KG1 (cell line): ENCODE data around the gene SYNGR3.
"Not testable (repeated sequence)": the region's sequence is repeated elsewhere in the genome, so short reads cannot be mapped to it uniquely, and the experiment has no call there.

Experiments
- DNase-seq: peaks from one replicate; lab custom pipeline; 2025; lab: John Stamatoyannopoulos, UW

SYNGR3 gene, protein sequence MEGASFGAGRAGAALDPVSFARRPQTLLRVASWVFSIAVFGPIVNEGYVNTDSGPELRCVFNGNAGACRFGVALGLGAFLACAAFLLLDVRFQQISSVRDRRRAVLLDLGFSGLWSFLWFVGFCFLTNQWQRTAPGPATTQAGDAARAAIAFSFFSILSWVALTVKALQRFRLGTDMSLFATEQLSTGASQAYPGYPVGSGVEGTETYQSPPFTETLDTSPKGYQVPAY

DNA sequence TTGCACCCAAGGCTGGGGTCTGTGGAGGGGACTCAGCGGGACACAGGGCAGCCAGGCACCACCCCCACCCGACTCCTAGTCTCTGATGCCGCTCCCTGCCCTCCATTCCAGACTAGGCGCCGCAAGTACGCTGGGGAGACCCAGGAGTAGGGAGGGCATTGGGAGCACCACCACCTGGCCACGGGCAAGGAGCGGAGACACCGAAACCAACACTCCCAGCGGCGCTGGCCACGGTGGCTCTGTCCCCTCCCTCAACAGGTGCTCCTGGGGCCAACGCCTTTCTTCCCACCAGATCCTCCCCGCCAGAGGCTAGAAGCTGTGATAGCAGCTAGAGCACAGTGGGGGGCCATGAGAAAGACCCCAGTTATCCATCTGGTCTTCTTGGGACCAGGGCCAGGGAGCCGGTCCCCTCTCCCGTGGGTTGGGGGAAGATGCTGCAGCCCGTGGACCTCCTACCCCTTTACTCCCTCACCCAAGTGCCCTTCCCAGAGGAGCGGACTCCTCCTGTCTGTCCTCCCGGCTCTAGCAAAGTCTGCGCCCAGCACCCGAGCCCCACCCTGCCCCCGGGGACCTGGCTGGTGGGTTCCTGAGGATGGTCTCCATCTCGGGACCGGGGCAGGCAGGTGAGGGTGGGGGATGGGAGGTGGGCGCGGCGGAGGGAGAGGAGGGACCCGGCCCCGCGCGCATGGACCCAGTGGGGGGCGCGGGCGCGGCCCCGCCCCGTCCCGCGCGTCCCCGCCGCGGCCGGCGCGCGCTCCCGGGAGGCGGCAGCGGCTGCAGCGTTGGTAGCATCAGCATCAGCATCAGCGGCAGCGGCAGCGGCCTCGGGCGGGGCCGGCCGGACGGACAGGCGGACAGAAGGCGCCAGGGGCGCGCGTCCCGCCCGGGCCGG is at the start of gene SYNGR3:
SYNGR3 (plus strand) TSS at position 762 of the 892 bp plus-strand sequence. CDS start 133 bp downstream, outside the sequence.
- no peak for DNase-seq

DNA sequence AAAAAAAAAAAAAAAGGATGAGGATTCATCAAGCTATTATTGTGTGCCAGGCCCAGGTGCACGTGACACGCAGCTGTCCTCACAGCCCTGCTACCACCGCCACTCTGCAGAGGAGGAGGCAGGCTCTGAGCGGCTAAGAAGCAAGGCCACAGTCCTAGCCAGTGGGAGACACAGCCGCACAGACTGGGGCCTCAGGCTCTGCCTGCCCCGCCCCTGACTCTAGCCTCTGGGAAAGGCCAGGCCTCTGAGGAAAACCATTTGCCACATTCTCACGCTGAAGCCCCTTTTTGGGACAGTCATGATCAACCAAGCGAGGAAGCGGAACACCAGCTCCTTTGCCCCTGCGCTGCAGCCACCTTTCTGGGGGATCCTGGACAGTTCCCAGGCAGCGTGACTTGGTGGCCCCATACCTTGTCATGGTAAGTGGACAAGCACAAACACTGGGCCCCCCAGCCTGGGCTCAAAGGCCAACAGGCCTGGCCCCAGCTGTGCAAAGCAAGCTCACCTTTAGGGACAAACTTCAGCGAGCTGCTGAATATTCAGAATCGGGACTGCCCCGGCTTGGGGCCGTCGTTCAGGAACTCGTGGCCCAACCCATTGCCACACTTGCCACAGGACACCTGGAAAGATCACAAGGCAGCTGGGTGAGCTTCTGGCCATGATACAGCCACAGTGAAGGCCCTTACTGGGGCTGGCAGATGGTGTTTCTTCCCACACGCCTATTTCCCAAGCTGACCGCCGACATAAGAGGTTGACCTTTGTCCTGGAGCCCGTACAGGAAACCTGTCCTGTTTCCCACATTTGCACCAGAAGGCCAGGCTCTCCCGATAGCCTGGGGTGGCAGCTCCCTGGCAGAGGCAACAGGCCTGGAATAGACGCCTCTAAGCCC is 49.3 kb upstream of the SYNGR3 start:
- DNase-seq: no peak

DNA sequence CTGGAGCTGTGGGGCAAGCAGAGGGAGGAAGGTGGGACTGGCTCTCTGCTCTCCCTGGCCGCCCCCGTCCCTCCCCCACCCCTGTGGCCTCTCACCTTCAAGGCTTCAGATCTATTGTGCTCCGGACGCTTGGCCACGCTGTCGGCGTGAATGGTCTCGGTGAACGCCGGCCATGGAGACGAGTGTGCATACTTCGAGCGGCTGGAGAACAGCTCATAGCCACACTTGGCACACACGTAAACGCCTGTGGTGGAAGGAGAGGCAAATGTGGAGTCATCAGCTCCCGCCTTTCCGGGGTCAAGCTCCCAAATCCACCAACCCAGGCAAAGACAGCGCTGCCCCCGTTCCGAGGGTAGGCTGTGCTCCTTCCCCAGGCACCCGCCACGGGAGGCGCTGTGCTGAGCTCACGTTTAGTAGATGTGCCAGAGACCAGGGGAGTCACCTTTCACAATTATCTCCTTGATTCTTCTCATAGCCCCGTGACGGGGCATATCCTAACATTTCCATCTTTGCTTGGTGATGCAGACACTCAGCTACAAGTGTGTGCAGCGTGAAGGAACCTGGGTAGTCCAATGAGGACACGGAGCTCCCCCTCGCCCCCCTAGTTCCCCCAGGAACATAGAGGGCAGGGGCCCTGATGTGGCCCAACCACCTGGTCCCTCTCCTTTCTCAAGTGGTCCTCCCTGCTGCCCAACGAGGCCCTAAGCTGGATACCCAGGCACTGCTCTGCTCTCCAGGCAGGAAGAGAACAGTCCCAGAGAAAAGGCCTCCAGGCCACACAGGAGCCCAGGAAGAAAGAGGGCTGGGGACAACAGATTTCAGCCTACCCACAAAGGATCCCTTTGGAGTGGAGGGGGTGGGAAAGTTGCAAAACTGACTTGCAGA is 48.4 kb upstream of the SYNGR3 start:
- no peak for DNase-seq

DNA sequence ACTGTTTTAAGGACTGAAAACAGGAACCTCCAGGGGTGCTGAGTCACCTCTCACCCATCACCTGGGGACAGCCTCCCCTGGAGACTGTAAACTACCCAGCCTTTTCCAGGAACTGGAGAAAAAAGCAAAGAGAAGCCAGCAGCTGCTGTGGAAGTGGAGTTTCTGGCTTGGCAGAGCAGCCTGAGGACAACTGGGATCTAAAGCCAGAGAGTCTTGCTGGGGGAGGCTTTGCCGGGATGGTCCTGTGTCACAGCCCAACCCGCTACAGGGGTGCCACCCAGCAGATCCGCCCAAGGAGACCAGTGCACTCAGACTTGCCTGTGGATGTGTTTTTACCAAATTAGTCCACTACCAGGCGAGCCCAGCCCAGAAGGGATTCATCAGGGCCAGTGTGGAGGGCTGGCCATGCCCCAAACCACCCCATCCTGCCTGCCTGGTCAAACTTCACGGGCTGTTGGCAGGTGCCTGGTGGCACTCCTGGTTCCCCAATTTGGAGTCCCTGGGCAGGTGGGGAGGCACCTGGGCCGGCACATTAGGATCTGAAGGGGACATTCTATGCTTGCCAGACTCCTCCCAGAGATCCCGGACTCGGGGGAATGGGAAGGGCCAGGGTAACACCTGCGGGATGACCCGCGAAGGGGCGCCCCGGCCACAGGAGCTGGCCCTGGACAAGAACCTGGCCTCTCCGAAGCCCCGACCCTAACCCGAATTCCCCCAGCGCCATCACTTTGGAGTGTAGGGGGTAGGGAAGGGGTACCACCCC is 47.5 kb upstream of the SYNGR3 start:
- no peak for DNase-seq

DNA sequence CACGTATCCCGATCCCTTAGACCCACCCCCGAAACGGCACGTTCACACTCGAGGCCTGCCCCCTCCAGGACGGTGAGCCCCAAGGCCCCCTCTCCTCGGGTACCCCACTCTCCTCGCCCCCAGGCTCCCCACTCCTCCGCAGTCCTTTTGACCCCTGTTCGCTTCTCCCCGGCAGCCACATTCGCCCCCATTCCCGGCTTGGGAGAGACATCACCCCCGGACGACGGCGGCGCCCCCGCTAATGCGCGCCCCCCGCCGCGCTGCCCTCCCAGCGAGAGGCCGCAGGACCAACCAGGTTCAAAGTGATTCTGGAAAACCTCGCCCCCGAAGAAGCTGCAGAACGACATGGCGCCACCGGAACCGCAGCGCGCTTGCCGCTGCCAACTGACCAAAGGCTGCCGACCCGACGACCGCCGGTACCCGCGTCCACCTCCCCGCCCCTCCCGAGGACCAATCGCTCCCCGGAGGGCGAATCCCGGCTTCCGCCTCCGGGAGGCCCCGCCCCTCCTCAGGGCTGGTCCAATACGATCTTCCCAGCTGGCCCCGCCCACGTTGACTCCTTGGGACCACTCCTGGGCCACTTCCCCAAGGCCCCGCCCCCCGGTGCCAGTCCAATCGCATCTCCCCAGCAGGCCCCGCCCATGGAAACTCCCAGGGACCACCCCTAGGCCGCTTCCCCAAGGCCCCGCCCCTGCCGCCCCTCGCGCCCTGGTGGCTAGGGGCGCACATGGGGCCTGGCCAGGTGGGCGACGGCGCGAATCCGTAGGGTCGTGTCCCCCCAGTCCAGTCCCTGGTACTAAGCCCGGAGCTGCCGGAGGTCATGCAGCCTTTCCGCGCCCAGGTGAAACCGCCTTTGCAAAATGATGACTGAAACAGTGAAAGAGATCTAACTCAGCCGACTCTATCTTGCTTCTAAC is 46.7 kb upstream of the SYNGR3 start, which contains the start of gene MSRB1:
MSRB1 (minus strand) TSS at position 390 of the 917 bp plus-strand sequence; CDS start at position 347, 43 bp downstream.
- peak; percentile 97 for DNase-seq

DNA sequence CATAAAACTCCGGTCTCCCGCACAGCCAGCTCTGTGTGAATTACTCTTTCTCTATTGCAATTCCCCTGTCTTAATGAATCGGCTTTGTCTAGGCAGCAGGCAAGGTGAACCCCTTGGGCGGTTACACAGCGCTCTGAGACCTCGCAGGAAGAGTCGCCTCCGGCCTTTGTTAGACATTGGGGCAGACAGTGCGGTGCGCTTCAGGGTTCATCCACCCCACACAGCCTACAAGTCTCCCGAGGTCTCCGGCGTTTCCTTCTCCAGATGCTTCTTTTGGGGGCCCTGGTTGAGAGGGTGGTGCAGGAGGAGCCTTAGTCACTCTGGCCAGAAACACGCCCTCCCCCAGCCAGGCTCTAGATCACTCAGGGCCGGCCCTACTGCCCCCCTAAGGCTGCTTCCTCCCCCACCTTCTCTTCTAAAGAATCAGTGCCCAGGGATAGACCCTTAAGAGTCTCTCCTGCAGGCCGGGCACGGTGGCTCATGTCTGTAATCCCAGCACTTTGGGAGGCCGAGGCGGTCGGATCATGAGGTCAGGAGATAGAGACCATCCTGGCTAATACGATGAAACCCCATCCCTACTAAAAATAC is 45.1 kb upstream of the SYNGR3 start:
- DNase-seq: no peak

DNA sequence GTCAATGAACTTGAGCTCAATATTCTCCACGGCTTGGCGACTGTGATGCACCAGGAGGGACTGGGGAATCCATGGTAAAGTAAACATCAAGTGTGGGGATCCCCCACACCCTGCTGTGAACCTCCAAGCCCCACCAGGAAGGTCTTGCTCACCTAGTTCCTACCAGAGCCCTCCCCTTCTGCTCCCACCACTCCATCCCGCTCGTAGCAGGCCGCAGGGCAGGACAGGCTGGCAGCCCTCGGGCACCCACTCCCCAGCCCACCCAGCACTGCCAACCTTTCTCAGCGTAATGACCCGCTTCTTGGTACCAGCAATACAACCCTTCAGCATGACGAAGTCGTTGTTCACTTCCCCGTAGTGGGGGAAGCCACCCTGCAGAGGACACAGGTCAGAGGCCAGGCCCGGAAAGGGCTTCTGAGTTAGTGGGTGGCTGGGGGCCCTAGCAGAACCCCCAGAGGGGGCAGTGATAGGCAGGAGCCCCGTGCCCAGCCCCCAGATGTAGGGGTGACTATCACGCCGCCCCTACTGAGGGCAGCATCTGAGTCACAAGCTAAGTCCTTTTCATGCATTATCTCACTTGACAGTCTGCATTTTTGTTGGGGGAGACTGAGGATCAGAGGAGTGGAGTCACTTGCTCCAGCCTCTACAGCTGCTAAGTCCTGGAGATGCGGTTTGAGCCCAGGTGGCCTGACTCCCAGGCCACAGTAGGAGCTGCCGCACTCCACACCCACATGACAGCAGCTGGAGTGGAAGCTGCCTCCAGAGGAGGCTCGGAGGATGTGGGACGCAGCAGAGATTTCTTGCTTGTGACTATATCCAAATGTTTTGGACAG is 44.0 kb upstream of the SYNGR3 start:
- no peak for DNase-seq

DNA sequence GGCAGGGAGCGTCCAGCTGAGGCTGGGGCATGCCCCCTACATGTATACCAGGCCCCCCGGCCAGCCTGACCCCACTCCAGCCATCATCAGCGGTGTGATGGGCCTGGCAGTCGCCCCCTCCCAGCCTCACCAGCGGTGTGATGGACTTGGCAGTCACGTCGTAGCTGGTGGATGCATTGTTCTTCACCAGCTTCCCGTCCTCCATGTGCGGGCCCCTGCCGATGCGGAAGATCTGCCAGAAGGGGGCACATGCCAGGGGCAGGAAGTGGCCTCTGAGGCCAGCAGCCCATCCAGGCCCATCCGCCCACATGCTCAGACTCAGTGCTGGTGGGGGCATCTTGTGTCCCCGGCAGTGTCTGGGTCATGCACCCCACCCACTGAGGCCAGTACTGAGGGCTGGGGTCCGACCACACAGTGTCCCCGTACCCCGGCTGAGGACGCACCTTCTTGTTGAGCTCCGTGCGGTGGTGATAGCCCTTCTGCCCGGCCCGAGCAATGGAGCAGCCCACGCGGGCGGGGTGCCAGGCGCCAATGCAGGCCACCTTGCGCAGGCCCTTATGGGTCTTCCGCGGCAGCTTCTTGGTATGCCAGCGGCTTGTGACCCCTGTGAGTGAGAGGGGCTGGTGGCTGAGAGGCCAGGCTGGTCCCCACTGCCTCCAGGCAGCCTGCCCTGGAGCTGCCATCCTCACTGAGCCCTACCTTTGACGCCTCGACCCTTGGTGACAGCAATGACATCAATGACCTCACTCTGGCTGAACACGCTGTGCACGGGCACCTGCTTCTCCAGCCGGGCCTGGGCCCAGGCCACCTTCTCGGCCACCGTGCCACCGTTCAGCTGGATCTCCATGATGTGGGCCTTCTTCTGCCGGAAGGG is 43.0 kb upstream of the SYNGR3 start:
- DNase-seq: no peak

DNA sequence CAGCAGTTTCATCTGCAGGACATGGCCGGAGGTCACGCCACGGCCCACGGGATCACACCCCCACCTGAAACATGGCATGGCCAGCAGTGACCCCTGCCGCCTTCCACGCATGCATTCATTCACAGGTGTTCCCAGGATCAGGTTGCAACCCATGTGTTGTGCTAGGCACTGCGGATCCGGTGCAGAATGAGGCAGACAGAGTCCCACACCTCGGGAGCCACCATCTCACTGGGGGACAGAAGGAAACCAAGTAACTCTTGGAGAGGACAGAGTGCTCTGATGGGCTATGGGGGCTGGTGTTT is 42.5 kb upstream of the SYNGR3 start:
- no peak for DNase-seq

DNA sequence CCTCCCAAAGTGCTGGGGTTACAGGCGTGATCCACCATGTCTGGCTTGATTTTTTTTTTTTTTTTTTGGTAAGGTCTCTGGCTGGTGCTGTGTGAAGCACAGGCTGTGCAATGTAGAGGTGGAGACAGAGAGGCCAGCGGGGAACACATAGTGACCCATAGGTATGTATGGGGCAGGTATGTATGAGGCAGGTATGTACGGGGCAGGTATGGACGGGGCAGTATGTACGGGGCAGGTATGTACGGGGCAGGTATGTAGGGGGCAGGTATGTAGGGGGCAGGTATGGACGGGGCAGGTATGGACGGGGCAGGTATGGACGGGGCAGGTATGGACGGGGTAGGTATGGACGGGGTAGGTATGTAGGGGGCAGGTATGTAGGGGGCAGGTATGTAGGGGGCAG is 40.3 kb upstream of the SYNGR3 start:
- DNase-seq: no peak

DNA sequence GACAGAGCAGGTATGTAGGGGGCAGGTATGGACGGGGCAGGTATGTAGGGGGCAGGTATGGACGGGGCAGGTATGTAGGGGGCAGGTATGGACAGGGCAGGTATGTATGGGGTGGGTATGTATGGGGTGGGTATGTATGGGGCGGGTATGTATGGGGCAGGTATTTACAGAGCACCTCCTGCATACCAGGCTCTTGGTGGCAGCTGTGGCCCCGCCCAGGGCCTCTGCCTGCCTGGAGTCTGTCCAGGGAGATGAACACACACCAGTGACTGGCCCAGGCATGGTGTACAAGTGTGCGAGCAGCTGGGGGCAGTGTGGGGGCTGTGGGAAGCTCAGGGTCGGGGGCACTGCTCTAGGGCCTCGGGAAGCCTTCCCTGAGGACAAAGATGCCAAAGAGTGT is 39.7 kb upstream of the SYNGR3 start:
- no peak for DNase-seq

DNA sequence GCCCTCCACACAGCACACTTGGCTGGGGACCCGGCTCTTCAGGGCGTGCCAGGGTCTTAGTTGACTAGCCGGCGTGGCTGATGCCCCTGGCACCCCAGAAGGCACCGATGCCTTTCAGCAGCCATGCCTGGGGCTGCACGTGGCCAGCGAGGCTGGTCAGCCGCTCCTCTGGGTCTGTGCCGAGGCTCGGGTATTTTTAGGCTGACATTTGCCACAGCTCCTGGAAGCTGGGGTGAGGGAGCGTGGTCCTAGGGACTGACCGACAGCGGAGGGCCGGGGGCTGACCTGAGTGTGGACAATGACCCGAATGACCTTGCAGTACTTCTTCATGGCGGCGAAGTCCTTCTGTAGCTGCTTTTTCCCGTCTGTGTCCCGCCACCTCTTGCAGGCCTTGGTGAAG is 39.2 kb upstream of the SYNGR3 start:
- no peak for DNase-seq

DNA sequence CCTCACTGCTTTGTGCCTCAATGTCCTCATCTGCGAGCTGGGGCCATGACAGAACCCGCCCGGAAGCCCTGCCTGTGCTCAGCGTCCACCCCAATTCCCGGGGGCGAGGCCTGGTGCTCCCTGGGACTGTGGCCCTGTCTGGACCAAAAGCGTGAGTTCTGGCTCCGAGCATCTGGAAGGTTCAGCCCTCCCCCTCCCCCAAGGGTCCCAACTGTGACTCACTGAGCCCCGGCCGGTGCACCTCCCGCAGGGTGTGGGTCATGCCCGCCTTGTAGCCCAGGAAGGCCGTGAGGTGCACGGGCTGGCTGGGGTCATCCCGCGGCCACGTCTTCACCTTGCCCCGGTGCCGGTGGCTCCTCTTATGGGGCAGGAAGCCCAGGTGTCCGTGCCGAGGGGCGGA is 36.0 kb upstream of the SYNGR3 start:
- no peak for DNase-seq

DNA sequence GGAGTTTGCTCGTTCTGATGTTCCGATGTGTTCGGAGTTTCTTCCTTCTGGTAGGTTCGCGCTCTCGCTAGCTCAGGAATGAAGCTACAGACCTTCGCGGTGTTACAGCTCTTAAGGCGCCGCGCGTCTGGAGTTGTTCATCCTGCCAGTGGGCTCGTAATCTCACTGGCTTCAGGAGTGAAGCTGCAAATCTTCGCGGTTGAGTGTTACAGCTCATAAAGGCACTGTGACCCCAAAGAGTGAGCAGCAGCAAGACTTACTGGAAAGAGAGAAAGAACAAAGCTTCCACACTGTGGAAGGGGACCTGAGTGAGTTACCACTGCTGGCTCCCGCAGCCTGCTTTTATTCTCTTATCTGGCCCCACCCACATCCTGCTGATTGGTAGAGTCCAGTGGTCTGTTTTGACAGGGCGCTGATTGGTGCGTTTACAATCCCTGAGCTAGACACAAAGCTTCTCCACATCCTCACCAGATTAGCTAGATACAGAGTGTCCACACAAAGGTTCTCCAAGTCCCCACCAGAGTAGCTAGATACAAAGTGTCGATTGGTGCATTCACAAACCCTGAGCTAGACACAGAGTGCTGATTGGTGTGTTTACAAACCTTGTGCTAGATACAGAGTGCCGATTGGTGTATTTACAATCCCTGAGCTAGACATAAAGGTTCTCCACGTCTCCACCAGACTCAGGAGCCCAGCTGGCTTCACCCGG is 32.2 kb upstream of the SYNGR3 start:
- DNase-seq: not testable (repeated sequence)

DNA sequence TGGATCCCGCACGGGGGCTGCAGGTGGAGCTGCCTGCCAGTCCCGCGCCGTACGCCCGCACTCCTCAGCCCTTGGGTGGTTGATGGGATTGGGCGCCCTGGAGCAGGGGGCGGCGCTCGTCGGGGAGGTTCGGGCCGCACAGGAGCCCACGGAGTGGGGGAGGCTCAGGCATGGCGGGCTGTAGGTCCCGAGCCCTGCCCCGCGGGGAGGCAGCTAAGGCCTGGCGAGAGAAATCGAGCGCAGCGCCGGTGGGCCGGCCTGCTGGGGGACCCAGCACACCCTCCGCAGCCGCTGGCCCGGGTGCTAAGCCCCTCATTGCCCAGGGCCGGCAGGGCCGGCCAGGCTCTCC is 31.7 kb upstream of the SYNGR3 start:
- not testable (repeated sequence) for DNase-seq

DNA sequence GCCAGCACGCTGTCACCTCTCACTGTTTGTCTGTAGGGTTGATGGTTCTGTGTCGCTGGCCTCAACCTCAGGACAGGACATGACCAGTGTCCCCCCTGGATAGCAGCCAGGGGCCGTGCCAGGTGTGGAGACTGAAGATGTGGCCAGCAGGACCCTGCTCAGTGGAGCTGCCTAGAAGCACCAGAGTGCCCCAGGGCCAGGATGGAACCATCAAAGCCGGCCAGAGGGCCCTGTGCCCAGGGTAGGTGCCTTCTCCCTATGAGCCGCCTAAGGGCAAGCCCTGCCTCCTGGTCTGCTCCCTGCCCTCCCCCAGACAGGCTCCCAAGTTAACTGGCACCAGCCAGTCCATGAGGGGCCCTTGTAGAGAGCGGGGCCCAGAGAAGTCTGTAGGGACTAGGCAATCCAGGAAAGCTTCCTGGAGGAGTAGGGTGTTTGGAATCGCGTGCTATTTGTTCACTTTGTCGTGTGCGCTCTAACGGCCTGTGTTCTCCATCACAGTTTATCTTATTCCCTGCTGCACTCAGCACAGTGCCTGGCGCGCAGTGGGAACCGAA is 31.0 kb upstream of the SYNGR3 start:
- DNase-seq: no peak
